ENCODE results near the gene CHRDL1. TPM values are rescaled to one million over a fixed set of nuclear protein-coding genes. Genes with fewer than 3 reads are reported as not detected.
"Not testable (repeated sequence)": the region's sequence is repeated elsewhere in the genome, so short reads cannot be mapped to it uniquely, and the experiment has no call there.

Gene CHRDL1
- polyA plus RNA-seq, 1 donor from 2014 or later = 2.0 TPM

GRCh38 chrX:110825972-110826371, 30.4 kb upstream of the CHRDL1 start:
- Histone ChIP-seq H3F3A (ENCODE audit: insufficient read depth, low read length, poor library complexity, severe bottlenecking) (no peaks in the 10 kb centered on the region), H3K36me3 (ENCODE audit: insufficient read depth, low read length) (no peaks in the 10 kb centered on the region), H3K79me2 (replicated peaks; ENCODE audit: insufficient read depth, low read length) (no peaks in the 10 kb centered on the region), H3K9me3 (ENCODE audit: low read length) (no peaks in the 10 kb centered on the region), H3K9ac (ENCODE audit: low read length) (no peak overlapping the region), H4K20me1 (ENCODE audit: insufficient read depth) (no peaks in the 10 kb centered on the region), H3K4me2 (ENCODE audit: low read length) (no peak overlapping the region), H3K9me2 (ENCODE audit: insufficient read depth, low read length) (no peaks in the 10 kb centered on the region), H3K27ac (ENCODE audit: low read length) (no peak overlapping the region), H3K4me3 (ENCODE audit: low read length) (no peak overlapping the region), H2AFZ (ENCODE audit: low read depth, low read length) (no peak overlapping the region), H3K27me3 (ENCODE audit: insufficient read depth, low read depth, low read length) (no peaks in the 10 kb centered on the region)
- no peak for TF ChIP-seq POLR2AphosphoS5 (IDR thresholded peaks at IDR 0.05)
- TF ChIP-seq EP300 (conservative IDR thresholded peaks at IDR 0.05; ENCODE audit: poor library complexity, severe bottlenecking) = no peak
- no peak for TF ChIP-seq TAF1 (IDR thresholded peaks at IDR 0.05; ENCODE audit: low read depth)
- TF ChIP-seq CTCF (IDR thresholded peaks at IDR 0.05; ENCODE audit: poor library complexity, severe bottlenecking) = no peak
- no peak for TF ChIP-seq SMC3 (conservative IDR thresholded peaks at IDR 0.05; ENCODE audit: poor library complexity)
- no peak for TF ChIP-seq RAD21 (conservative IDR thresholded peaks at IDR 0.05)
- no peak for TF ChIP-seq REST (IDR thresholded peaks at IDR 0.05; ENCODE audit: borderline replicate concordance)
- no peak for TF ChIP-seq MXI1 (conservative IDR thresholded peaks at IDR 0.05; ENCODE audit: poor library complexity, severe bottlenecking)
- no peak for TF ChIP-seq EZH2 (IDR thresholded peaks at IDR 0.05; ENCODE audit: borderline replicate concordance, insufficient read depth, low read length, poor library complexity, severe bottlenecking)

GRCh38 chrX:110816543-110816942, 20.9 kb upstream of the CHRDL1 start:
- not testable (repeated sequence) for H4K20me1 ChIP-seq (ENCODE audit: insufficient read depth); H3K79me2 ChIP-seq (replicated peaks; ENCODE audit: insufficient read depth, low read length); H3K36me3 ChIP-seq (ENCODE audit: insufficient read depth, low read length); H3K9ac ChIP-seq (ENCODE audit: low read length); H3F3A ChIP-seq (ENCODE audit: insufficient read depth, low read length, poor library complexity, severe bottlenecking); H3K27ac ChIP-seq (ENCODE audit: low read length); H2AFZ ChIP-seq (ENCODE audit: low read depth, low read length); H3K4me3 ChIP-seq (ENCODE audit: low read length); H3K4me2 ChIP-seq (ENCODE audit: low read length); H3K27me3 ChIP-seq (ENCODE audit: insufficient read depth, low read depth, low read length); H3K9me2 ChIP-seq (ENCODE audit: insufficient read depth, low read length); H3K9me3 ChIP-seq (ENCODE audit: low read length)

- Histone ChIP-seq H3K36me3 (ENCODE audit: insufficient read depth, low read length) (no peaks in the 10 kb centered on the region), H3K9me2 (ENCODE audit: insufficient read depth, low read length) (no peaks in the 10 kb centered on the region), H3K4me3 (ENCODE audit: low read length) (no peak overlapping the region), H4K20me1 (ENCODE audit: insufficient read depth) (no peaks in the 10 kb centered on the region), H3K9me3 (ENCODE audit: low read length) (no peaks in the 10 kb centered on the region), H2AFZ (ENCODE audit: low read depth, low read length) (no peak overlapping the region), H3F3A (ENCODE audit: insufficient read depth, low read length, poor library complexity, severe bottlenecking) (no peaks in the 10 kb centered on the region), H3K27me3 (ENCODE audit: insufficient read depth, low read depth, low read length) (no peaks in the 10 kb centered on the region), H3K27ac (ENCODE audit: low read length) (no peak overlapping the region), H3K9ac (ENCODE audit: low read length) (no peak overlapping the region), H3K79me2 (replicated peaks; ENCODE audit: insufficient read depth, low read length) (no peaks in the 10 kb centered on the region), H3K4me2 (ENCODE audit: low read length) (no peak overlapping the region)
- no peak for TF ChIP-seq EP300 (conservative IDR thresholded peaks at IDR 0.05; ENCODE audit: poor library complexity, severe bottlenecking)
- TF ChIP-seq POLR2AphosphoS5 (IDR thresholded peaks at IDR 0.05) = no peak
- no peak for TF ChIP-seq CTCF (IDR thresholded peaks at IDR 0.05; ENCODE audit: poor library complexity, severe bottlenecking)
These were observed 10.5 kb upstream of the CHRDL1 start for GRCh38 chrX:110806145-110806544.

All from neural cell (in vitro differentiated cells).